ENCODE measurements around the gene ARL5A. TPM values are rescaled to one million over a fixed set of nuclear protein-coding genes. Genes with fewer than 3 reads are reported as not detected.
A peak's percentile ranks its signal among the peaks of the same experiment; 100 is the strongest.

ARL5A gene
- total and polyA plus RNA-seq, 9 of the 15 experiments (the other 6 are each of a cell fraction or from before 2014, with no cell fraction given) = 16.3 to 117 (median 88.4) TPM

GRCh38 chr2:151767536-151767935 is 60.7 kb downstream of the ARL5A start (continued):
- TF ChIP-seq MEIS2 (IDR thresholded peaks at IDR 0.05; ENCODE audit: partially characterized antibody) (peak; percentile 47), RB1 (IDR thresholded peaks at IDR 0.05; ENCODE audit: low read depth) (no peak), KDM1A (IDR thresholded peaks at IDR 0.05) (no peak), CBX2 (IDR thresholded peaks at IDR 0.05; ENCODE audit: insufficient read depth, low read length, poor library complexity, severe bottlenecking) (no peak), CBX3 (IDR thresholded peaks at IDR 0.05; ENCODE audit: borderline replicate concordance in 1 of 2, low read length in 2 of 2) (no peak), OTX1 (CRISPR knock-in tag; IDR thresholded peaks at IDR 0.05) (no peak), SRSF3 (IDR thresholded peaks at IDR 0.05; ENCODE audit: insufficient read depth, low read length) (no peak), LCOR (CRISPR knock-in tag; IDR thresholded peaks at IDR 0.05) (no peak), ELF4 (CRISPR knock-in tag; IDR thresholded peaks at IDR 0.05) (no peak), MAFF (IDR thresholded peaks at IDR 0.05; ENCODE audit: low read length) (peak; percentile 63), ILF3 (IDR thresholded peaks at IDR 0.05; ENCODE audit: borderline replicate concordance) (no peak), CTCF (IDR thresholded peaks at IDR 0.05 in 2 of 3, conservative IDR thresholded peaks at IDR 0.05 in 1 of 3; ENCODE audit: insufficient read depth in 2 of 3, low read depth in 1 of 3, low read length in 3 of 3) (no peak), XRCC4 (IDR thresholded peaks at IDR 0.05; ENCODE audit: extremely low read depth, insufficient read depth, insufficient read length) (no peak), JUN (IDR thresholded peaks at IDR 0.05; ENCODE audit: borderline replicate concordance, low read depth, low read length) (peak; percentile 40; the same call in 1 of the 2 replicates), JUN (CRISPR knock-in tag; IDR thresholded peaks at IDR 0.05; ENCODE audit: borderline replicate concordance) (no peak), NCOA6 (IDR thresholded peaks at IDR 0.05) (no peak), ZNF224 (CRISPR knock-in tag; IDR thresholded peaks at IDR 0.05) (no peak), JUND (IDR thresholded peaks at IDR 0.05; ENCODE audit: borderline replicate concordance, low read depth, low read length) (peak; percentile 90), JUND (tag; IDR thresholded peaks at IDR 0.05; ENCODE audit: borderline replicate concordance, low read depth, low read length) (peak; percentile 83), ZFP36 (IDR thresholded peaks at IDR 0.05; ENCODE audit: low read depth, low read length, partially characterized antibody) (no peak), LEF1 (IDR thresholded peaks at IDR 0.05) (peak; percentile 88), ZFPM2 (CRISPR knock-in tag; IDR thresholded peaks at IDR 0.05) (no peak), ZNF324 (CRISPR knock-in tag; IDR thresholded peaks at IDR 0.05) (no peak), ZNF121 (CRISPR knock-in tag; conservative IDR thresholded peaks at IDR 0.05) (no peak), PURB (CRISPR knock-in tag; IDR thresholded peaks at IDR 0.05; ENCODE audit: low read depth) (no peak), L3MBTL2 (IDR thresholded peaks at IDR 0.05) (peak; percentile 34; the same call in 1 of the 2 replicates)
- TF ChIP-seq, protein P1, sequence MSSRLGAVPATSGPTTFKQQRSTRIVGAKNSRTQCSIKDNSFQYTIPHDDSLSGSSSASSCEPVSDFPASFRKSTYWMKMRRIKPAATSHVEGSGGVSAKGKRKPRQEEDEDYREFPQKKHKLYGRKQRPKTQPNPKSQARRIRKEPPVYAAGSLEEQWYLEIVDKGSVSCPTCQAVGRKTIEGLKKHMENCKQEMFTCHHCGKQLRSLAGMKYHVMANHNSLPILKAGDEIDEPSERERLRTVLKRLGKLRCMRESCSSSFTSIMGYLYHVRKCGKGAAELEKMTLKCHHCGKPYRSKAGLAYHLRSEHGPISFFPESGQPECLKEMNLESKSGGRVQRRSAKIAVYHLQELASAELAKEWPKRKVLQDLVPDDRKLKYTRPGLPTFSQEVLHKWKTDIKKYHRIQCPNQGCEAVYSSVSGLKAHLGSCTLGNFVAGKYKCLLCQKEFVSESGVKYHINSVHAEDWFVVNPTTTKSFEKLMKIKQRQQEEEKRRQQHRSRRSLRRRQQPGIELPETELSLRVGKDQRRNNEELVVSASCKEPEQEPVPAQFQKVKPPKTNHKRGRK (tag; IDR thresholded peaks at IDR 0.05) = no peak

Measured in K562 (cell line).